HepG2 (cell line): ENCODE results near the gene SPARC.

Experiments used
- ATRX ChIP-seq: sonication (generic); formaldehyde crosslinking; IDR thresholded peaks from 2 replicates; pipeline ENCODE4 v1.4.0; 2020; ENCODE audit warnings: missing genetic modification reagents, borderline replicate concordance
- CCAR2 ChIP-seq: fragments of 200-400 bp; formaldehyde crosslinking; optimal IDR thresholded peaks from 2 replicates; pipeline ENCODE3; 2018; ENCODE audit warnings: low read depth, mild to moderate bottlenecking, low read length, moderate library complexity
- FOXM1 ChIP-seq: sonication (generic); formaldehyde crosslinking; IDR thresholded peaks from 2 replicates; pipeline ENCODE4 v1.5.0; 2020; ENCODE audit warnings: missing genetic modification reagents
- HIVEP1 ChIP-seq: sonication (generic); formaldehyde crosslinking; IDR thresholded peaks from 2 replicates; pipeline ENCODE4 v1.4.0; 2020; ENCODE audit warnings: mild to moderate bottlenecking, missing genetic modification reagents
- NCOA1 ChIP-seq: sonication (generic); formaldehyde crosslinking; IDR thresholded peaks from 2 replicates; pipeline ENCODE4 v1.9.0; 2021; ENCODE audit warnings: missing genetic modification reagents
- PHF20 ChIP-seq: sonication (generic); formaldehyde crosslinking; IDR thresholded peaks from 2 replicates; pipeline ENCODE4 v1.5.0; 2020; ENCODE audit warnings: mild to moderate bottlenecking, missing genetic modification reagents
- SIN3A ChIP-seq: IDR thresholded peaks from 2 replicates; pipeline ENCODE4 v1.6.1; 2011; ENCODE audit warnings: low read depth, mild to moderate bottlenecking, control low read depth, low read length, borderline replicate concordance
- SMAD3 ChIP-seq: sonication (generic); formaldehyde crosslinking; IDR thresholded peaks from 2 replicates; pipeline ENCODE4 v1.4.0; 2020; ENCODE audit warnings: missing genetic modification reagents
- SP1 ChIP-seq, 2 experiments: fragments of 450-650 bp in 1 of 2; sonication (generic) in 1 of 2; formaldehyde crosslinking in 1 of 2; IDR thresholded peaks; 2 replicates each; pipeline versions ENCODE4 v1.4.0 to v1.6.1; 2016 to 2020; ENCODE audit warnings: missing genetic modification reagents in 1 of 2
- THYN1 ChIP-seq: sonication (generic); formaldehyde crosslinking; IDR thresholded peaks from 2 replicates; pipeline ENCODE4 v1.8.1; 2023; ENCODE audit warnings: low read depth, mild to moderate bottlenecking, moderate library complexity, missing genetic modification reagents, borderline replicate concordance
- ZFP36 ChIP-seq: fragments of 150-350 bp; IDR thresholded peaks from 2 replicates; pipeline ENCODE4 v1.6.1; 2018; ENCODE audit warnings: borderline replicate concordance, low read length, low read depth; ENCODE audit not compliant: partially characterized antibody
- ZNF501 ChIP-seq: sonication (generic); formaldehyde crosslinking; IDR thresholded peaks from 2 replicates; pipeline ENCODE4 v1.5.1; 2020; ENCODE audit warnings: mild to moderate bottlenecking, moderate library complexity, missing genetic modification reagents
- ZNF740 ChIP-seq: sonication (generic); formaldehyde crosslinking; IDR thresholded peaks from 2 replicates; pipeline ENCODE4 v1.4.0; 2020; ENCODE audit warnings: missing genetic modification reagents
- TF ChIP-seq, protein P1 (sequence below): sonication (generic); formaldehyde crosslinking; IDR thresholded peaks from 2 replicates; pipeline ENCODE4 v1.5.0; 2020; ENCODE audit warnings: mild to moderate bottlenecking, missing genetic modification reagents, moderate library complexity

GRCh38 chr5:151673421-151673820, 13.3 kb downstream of the SPARC start:
- no peak for TF ChIP-seq ZNF740 (CRISPR knock-in tag)
- no peak for TF ChIP-seq SMAD3 (CRISPR knock-in tag)
- TF ChIP-seq THYN1 (CRISPR knock-in tag): no peak
- no peak for TF ChIP-seq CCAR2
- no peak for TF ChIP-seq SP1 (IDR thresholded peaks at IDR 0.05)
- TF ChIP-seq SP1 (CRISPR knock-in tag; IDR thresholded peaks at IDR 0.05): no peak
- TF ChIP-seq SIN3A: no peak
- TF ChIP-seq ATRX: no peak
- no peak for TF ChIP-seq ZFP36
- TF ChIP-seq HIVEP1: no peak
- no peak for TF ChIP-seq PHF20 (CRISPR knock-in tag)
- TF ChIP-seq, protein P1, sequence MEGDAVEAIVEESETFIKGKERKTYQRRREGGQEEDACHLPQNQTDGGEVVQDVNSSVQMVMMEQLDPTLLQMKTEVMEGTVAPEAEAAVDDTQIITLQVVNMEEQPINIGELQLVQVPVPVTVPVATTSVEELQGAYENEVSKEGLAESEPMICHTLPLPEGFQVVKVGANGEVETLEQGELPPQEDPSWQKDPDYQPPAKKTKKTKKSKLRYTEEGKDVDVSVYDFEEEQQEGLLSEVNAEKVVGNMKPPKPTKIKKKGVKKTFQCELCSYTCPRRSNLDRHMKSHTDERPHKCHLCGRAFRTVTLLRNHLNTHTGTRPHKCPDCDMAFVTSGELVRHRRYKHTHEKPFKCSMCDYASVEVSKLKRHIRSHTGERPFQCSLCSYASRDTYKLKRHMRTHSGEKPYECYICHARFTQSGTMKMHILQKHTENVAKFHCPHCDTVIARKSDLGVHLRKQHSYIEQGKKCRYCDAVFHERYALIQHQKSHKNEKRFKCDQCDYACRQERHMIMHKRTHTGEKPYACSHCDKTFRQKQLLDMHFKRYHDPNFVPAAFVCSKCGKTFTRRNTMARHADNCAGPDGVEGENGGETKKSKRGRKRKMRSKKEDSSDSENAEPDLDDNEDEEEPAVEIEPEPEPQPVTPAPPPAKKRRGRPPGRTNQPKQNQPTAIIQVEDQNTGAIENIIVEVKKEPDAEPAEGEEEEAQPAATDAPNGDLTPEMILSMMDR (CRISPR knock-in tag): no peak
- no peak for TF ChIP-seq NCOA1 (CRISPR knock-in tag)
- no peak for TF ChIP-seq FOXM1
- TF ChIP-seq ZNF501 (CRISPR knock-in tag): no peak
